Fibroblast of skin of left quadriceps (primary cell): Measurements from ENCODE around the gene UTP18.
"Not testable (repeated sequence)": the region's sequence is repeated elsewhere in the genome, so short reads cannot be mapped to it uniquely, and the experiment has no call there.

Experiments
- DNase-seq, 2 experiments: peaks; one replicate each; pipeline ENCODE4 v3.0.0-alpha.2; 2013; ENCODE audit warnings: low read depth in 2 of 2

UTP18 gene

DNA sequence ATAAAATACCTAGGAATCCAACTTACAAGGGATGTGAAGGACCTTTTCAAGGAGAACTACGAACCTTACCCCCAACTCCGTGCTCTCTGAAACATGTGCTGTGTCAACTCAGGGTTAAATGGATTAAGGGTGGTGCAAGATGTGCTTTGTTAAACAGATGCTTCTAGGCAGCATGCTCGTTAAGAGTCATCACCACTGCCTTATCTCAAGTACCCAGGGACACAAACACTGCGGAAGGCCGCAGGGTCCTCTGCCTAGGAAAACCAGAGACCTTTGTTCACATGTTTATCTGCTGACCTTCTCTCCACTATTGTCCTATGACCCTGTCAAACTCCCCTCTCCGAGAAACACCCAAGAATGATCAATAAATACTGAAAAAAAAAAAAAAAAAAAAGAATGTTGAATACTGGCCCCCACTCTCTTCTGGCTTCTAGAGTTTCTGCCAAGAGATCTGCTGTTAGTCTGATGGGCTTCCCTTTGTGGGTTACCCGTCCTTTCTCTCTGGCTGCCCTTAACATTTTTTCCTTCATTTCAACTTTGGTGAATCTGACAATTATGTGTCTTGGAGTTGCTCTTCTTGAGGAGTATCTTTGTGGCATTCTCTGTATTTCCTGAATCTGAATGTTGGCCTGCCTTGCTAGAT is 70.6 kb downstream of the UTP18 start:
- not testable (repeated sequence) for DNase-seq

DNA sequence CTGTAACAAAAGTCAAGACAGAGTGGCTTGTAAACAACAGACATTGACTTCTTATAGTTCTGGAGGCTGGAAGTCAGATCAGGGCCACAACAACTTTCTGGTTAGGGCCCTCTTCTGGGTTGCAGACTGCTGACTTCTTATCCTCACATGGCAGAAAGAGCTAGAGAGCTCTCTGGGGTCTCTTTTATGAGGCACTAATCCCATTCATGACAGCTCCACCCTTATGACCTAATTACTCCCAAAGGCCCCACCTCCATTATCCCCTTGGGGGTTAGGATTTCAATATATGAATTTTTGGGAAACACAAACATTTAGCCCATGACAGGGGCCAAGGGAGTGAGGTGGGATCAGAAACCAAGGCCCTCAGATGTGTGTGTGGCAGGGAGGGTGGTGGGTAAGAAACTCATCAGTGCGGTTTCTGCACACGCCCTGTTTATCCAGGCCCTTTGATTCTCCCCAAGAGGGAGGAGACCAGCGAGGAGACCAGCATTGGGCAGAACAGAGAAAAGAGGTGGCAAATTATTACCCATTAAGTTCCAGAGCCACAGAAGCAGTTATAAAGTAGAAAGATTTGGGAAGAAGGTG is 74.8 kb downstream of the UTP18 start:
- DNase-seq = no peak

- DNase-seq = no peak
Measured at GRCh38 chr17:51335883-51336822, 75.8 kb downstream of the UTP18 start.

GRCh38 chr17:51341457-51341856 is 81.1 kb downstream of the UTP18 start:
- no peak for DNase-seq

- DNase-seq = no peak
Measured at GRCh38 chr17:51342257-51342656, 81.9 kb downstream of the UTP18 start.

DNA sequence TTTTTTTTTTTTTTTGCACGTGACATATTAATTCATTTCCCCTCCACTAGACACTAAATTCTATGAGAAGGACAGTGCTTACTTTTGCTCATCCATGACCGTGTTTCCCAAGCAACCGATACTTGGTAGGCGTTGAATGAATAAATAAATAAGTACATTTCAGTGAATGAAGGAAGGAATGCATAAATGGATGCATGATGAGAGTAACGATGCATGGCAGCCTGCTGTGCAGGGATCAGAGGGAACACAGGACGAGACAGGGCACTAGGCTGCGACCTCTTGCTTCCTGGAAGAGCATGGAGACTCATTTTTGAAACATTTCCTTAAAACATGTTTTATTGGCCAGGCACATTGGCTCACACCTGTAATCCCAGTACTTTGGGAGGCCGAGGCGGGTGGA is 84.2 kb downstream of the UTP18 start:
- DNase-seq = no peak

- DNase-seq = no peak
Measured at GRCh38 chr17:51346218-51346982, 86.1 kb downstream of the UTP18 start.
